Measurements from ENCODE around the gene GNAI2.
"Not testable (repeated sequence)": the region's sequence is repeated elsewhere in the genome, so short reads cannot be mapped to it uniquely, and the experiment has no call there.

Gene GNAI2

DNA sequence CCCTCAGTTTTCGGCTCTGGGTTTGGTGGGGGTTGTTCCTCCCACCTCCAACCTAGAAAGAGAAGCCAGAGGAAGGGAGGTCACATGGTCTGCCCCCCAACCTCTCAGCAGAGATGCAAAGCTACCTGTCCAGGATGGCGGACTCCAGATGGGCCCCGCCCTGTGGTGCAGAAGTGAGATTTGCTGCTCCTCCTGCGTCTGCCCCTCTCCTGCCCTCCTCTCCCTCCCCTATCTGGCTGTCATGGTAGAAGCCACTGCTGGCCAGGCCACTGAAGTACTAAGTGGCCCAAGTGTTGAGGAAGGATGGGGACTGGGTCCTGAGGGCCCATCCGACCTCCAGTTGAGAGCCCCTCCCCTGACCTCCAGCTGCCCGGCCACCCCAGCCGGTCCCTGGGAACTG is 30.8 kb downstream of the GNAI2 start:
- DNase-seq, result no peak

DNA sequence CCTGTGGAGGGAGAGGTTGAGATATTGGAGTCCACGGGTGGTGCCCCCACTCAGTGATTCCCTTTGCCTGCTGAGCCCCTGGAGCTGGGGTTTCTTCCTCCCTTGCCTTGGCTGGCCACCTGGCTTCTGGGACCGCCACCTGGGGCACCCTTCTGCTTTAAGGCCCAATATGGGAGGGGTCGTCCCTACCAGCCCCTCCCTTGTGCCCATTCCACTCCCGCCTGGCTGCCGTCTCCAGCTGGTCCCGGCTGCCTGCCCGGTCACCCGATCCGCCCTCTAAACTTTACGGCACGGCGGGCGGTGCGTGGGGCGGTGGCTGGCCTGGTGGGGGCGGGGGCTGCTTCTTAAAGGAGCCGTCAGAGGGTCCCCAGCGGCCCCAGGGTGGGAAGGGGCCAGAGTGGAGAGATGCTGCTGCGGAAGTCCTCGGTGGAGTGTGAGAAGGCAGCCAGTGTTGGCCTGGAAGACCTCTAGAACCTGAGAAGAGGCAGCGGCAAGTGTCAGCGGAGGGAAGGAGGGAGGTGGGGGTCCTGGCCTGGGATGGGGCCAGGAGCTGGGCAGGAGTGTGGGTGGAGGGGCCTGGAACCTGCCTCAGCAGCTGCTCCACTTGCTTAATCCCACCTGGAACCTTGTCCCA is 31.4 kb downstream of the GNAI2 start:
- no peak for DNase-seq

DNA sequence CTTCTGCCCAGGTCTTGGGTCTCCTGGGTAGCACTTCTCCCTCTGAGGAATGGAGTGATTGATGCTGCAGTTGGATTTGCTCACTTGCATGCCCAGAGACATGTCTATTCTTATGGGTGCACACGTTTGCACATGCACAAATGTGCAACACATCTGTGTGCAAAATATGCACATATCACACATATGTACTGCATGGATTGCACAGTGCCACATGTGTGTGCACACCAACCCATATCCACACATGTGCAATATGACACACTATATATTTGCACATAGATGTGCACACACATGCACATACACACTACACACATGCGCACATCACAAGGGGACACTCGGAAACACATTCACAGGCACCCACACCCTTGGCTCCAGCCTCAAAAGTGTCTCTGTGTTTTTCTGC is 32.3 kb downstream of the GNAI2 start:
- no peak for DNase-seq

DNA sequence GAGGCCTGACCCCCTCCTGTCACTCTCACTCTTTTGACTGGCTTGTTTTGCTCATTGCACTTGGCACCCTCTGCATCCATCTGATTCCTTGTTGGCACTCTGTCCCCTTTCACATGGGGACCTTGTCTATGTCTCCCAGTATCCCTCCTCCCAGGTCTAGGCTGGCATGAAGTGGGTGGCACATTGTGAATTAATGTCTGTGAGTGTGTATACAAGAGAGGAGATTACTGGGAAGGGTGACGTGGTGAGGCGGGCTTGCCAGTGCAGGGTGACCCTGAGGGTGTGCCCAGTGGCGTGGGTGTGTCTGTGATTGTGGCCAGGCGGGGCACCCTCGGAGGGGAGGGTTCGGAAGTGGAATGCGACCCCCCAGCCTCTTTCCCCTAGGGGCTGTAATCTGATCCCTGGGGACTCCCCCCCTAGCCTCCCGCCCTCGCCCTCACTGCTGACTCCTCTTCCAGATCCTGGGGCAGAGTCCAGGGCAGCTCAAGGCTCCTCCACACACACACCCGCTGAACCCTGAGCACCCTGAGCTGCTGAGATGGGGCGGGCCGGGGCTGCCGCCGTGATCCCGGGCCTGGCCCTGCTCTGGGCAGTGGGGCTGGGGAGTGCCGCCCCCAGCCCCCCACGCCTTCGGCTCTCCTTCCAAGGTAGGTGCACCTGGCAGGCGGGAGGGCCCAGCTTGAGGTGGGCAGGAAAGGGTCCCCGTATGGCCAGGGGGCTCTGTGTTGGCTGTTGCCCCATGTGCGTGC is 32.9 kb downstream of the GNAI2 start, which contains the start of gene SEMA3B:
TSS of gene SEMA3B (plus strand) at position 445 of the 749 bp plus-strand sequence. CDS start at position 539, 94 bp downstream.
- DNase-seq, result no peak

DNA sequence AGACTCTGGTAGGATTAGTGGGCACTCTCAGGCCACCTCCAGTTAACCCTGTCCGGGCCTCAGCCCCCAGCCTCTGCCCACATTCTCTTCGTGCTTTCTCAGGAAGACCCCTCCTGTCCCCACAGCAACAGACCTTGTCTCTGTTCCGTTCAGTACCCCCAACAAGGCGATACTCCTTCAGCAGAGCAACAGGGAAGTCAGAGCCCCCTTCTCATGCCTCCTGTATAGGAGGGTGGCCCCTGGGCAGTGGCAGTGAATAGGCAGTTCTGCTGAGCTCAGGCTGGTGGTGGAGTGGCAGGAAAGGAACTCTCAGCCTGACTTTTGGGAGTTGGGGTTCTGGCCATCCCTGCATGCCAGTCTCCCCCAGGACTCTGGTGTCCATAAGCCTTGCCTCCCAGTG is 33.5 kb downstream of the GNAI2 start:
- DNase-seq, result no peak

DNA sequence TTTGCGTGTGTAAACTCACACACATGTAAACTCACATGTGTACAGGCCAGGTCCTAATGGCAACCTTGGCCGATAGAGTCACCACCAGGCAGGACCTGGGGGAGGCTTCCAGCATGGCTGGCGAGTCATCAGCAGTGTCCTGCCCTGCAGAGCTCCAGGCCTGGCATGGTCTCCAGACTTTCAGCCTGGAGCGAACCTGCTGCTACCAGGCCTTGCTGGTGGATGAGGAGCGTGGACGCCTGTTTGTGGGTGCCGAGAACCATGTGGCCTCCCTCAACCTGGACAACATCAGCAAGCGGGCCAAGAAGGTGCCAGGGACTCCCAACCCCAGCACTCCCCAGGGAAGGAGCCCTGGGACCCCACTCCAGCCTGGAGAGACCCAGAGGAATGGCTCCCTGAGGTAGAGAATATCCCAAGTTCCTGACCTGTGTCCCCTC is 34.0 kb downstream of the GNAI2 start:
- DNase-seq, result no peak

DNA sequence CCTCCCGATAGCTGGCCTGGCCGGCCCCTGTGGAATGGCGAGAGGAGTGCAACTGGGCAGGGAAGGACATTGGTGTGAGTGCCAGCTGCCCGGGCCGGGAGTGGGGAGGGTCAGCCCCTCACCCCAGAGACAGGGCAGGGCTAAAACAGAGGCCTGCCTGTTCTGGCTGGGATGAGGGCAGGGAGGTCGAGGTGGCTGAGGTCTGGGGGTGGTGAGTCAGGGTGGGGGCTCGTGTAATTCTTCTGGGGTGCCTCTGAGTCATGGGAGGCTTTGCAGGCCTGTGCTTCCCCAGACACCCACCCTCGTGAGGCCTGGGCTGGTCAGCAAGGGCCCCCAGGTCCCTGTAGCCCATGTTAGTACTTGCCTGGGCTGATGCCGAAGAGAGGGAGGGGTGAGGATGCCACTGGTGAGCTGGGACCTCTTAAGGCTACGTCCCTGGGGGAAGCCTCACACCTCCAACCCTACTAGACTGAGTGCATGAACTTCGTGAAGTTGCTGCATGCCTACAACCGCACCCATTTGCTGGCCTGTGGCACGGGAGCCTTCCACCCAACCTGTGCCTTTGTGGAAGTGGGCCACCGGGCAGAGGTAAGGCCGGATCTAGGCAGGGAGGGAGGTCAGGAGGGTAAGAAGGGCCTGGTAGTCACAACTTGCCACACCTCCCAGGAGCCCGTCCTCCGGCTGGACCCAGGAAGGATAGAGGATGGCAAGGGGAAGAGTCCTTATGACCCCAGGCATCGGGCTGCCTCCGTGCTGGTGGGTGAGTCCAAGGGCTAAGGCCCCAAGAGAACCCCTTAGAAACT is 34.6 kb downstream of the GNAI2 start:
- no peak for DNase-seq

DNA sequence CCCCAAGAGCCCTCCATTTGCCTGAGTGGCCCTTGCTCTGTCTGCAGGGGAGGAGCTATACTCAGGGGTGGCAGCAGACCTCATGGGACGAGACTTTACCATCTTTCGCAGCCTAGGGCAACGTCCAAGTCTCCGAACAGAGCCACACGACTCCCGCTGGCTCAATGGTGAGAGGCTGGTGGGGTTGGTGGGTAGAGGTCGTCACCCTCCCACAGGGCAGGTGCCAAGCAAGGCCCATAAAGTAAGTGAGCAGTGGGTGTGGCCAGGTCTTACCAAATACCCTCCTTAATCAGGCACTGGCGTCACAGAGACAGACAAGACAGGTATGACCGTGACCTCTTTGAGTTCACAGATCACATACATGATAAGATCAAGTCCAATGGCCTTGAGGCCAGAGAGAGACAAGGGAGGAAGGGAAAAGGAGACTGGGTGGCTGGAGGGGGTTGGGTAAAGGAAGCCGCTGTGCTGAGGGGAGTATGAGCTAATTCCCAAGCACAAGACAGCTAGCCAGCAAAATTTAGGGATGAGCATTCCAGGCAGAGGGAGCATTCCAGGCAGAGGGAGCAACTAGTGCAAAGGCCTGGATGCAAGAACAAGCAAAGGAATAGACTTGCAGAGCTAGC is 35.4 kb downstream of the GNAI2 start:
- no peak for DNase-seq

DNA sequence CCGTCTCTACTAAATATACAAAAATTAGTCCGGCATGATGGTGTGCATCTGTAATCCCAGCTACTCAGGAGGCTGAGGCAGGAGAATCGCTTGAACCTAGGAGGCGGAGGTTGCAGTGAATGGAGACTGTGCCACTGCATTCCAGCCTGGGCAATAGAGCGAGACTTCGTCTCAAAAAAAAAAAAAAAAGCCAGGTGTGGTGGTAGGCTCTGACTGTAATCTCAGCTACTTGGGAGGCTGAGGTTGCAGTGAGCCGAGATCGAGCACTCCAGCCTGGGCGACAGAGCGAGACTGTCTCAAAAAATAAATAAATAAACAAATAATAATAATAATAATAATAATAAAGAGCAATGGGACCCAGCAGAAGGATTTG is 36.5 kb downstream of the GNAI2 start:
- DNase-seq, result not testable (repeated sequence)

DNA sequence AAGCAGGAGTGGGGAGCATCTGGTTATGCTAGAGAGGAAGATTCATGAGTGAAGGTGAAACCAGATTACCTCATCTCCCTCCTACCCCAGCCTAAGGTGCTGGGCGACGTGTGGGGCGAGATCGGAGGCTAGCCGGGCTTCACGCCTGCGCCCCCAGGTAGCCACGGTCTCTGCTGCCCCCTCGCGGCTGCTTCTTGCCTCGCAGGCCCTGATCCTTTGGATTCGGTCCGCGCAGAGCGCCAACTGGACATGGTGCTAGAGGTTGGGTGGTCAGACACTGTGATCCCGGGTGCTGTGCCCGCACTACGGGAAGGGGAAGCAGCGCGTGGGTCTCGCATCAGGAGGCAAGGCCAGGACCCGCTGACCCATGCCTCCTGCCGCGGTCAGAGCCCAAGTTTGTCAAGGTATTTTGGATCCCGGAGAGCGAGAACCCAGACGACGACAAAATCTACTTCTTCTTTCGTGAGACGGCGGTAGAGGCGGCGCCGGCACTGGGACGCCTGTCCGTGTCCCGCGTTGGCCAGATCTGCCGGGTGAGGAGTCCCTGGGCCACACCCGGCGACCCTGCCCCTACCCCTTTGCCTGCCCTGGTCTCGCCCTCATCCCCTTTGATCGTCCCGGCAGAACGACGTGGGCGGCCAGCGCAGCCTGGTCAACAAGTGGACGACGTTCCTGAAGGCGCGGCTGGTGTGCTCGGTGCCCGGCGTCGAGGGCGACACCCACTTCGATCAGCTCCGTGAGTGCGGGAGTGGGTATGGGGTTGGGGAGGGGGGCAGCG is 37.1 kb downstream of the GNAI2 start:
- peak in 1 of 2 experiments; percentile 32 for DNase-seq

DNA sequence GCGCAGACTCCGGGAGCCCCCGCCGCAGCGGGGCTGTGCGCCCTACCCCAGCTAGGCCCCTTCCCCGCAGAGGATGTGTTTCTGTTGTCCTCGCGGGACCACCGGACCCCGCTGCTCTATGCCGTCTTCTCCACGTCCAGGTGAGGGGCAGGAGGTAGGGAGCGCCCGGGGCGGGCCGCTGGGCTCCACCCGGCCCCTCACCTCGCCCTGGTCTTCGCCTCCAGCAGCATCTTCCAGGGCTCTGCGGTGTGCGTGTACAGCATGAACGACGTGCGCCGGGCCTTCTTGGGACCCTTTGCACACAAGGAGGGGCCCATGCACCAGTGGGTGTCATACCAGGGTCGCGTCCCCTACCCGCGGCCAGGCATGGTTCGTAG is 37.7 kb downstream of the GNAI2 start:
- DNase-seq, result no peak

DNA sequence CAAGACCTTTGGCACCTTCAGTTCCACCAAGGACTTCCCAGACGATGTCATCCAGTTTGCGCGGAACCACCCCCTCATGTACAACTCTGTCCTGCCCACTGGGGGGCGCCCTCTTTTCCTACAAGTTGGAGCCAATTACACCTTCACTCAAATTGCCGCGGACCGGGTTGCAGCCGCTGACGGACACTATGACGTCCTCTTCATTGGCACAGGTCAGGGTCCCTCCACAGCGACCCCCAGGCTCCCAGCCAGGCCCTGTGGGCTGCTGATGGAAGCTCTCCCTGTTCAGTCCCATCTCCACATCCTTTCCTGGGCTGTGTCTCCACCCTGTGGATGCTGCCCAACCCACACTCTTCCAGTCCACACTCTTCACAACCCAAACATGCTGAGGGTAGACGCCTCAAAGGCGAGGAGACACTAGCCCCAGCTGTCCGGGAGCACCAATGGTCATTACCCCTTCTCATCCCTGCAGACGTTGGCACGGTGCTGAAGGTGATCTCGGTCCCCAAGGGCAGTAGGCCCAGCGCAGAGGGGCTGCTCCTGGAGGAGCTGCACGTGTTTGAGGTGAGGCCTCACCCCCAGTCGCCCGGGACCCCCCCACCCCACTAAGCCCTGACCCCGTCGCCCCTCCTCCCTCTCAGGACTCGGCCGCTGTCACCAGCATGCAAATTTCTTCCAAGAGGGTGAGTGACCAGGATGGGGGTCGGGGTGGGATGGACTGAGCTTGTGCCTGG is 38.5 kb downstream of the GNAI2 start:
- DNase-seq, result no peak

DNA sequence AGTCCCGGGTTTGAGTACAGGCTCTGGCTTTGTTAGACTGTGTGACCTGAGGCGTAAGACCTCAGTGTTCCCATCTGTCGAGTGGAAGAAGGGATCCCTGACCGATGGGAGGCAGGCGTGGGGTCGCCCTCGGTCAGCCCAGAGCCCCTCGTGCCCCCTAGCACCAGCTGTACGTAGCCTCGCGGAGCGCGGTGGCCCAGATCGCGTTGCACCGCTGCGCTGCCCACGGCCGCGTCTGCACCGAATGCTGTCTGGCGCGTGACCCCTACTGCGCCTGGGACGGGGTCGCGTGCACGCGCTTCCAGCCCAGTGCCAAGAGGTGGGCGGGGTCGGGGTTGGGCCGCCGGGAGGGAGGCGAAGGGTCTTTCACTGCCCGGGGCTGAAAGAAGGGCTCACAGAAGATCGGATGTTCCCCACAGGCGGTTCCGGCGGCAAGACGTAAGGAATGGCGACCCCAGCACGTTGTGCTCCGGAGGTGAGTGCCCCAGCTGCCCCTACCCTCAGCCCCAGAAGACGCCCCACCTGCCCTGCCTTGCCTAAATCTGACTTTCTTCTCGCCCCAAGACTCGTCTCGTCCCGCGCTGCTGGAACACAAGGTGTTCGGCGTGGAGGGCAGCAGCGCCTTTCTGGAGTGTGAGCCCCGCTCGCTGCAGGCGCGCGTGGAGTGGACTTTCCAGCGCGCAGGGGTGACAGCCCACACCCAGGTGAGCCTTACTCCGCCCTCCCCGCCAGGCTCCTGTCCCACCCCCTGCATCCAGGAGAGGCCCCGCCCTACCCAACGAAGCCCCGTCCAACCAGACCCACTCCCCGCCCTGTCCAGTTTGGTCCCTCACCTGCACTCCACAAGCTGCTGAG is 39.4 kb downstream of the GNAI2 start:
- no peak for DNase-seq

DNA sequence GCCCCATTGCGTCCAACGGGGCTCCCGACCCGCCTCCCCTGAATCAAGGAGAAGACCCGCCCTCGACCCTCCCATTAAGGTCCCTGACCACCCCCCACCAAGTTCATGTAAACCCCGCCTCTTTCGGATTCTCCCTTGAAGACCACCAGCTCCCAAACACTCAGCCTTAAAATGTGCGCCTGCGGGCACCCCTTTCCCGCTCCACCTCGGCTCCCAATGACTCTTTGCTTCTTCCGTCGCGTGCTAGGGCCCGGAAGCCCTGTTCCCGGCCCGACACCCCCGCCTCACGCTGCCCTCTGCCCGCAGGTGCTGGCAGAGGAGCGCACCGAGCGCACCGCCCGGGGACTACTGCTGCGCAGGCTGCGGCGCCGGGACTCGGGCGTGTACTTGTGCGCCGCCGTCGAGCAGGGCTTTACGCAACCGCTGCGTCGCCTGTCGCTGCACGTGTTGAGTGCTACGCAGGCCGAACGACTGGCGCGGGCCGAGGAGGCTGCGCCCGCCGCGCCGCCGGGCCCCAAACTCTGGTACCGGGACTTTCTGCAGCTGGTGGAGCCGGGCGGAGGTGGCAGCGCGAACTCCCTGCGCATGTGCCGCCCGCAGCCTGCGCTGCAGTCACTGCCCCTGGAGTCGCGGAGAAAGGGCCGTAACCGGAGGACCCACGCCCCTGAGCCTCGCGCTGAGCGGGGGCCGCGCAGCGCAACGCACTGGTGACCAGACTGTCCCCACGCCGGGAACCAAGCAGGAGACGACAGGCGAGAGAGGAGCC is 40.2 kb downstream of the GNAI2 start:
- no peak for DNase-seq

DNA sequence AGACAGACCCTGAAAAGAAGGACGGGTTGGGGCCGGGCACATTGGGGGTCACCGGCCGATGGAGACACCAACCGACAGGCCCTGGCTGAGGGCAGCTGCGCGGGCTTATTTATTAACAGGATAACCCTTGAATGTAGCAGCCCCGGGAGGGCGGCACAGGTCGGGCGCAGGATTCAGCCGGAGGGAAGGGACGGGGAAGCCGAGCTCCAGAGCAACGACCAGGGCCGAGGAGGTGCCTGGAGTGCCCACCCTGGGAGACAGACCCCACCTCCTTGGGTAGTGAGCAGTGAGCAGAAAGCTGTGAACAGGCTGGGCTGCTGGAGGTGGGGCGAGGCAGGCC is 40.7 kb downstream of the GNAI2 start:
- DNase-seq, result no peak

DNA sequence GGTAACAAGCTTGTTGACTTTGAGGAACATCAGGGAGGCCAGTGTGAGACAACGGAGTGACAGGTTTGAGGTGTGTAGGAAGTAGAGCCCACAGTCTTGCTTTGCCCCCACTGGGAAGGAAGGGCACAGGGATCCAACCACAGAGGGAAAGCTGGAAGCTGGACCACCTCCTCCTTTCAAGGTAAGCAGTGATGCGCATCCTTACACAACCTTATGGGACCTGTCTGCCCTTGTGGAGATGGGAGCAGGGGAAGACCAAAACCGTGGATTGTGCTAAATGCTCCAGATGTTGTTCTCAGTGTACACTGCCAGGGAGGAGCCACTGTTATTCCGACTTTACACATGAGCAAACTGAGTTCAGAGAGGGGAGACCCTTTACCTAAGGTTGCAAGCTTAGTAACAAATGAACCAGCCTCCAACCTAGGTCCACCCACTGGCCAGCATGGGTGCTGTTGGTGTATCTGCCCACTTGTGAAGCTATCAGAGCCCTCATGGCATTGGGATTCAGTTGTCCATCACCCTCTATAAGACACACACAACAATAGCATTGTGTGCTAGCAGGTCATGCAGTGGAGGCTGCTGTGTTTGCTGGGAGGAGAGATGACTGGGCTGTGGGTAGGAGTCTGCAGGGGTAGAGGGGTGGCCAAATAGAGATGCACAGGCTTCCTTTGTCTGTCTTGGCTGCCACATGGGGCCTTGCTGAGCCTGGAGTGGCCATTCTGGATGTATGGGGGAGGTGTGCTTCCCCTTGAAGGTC is 42.3 kb downstream of the GNAI2 start:
- no peak for DNase-seq

DNA sequence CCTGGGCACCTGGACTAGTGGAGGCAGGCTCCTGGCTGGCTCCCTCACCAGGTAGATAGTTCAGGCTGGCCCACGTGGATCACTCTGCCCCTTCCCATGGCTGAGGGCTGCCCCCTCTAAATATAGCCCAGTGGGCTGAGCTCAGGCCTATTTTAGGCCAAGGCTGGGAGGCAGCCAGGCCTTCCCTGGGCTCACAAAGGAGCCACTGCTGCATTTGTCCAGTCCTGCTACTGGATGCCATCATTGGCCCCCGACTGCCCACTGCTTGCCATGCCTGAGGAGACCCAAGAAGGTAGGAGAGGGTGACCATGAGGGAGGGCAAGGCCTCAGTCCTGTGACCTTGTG is 42.8 kb downstream of the GNAI2 start, which contains the start of gene LSMEM2:
TSS of gene LSMEM2 (plus strand) at position 208 of the 345 bp plus-strand sequence. CDS start at position 235, 27 bp downstream.
- DNase-seq, result no peak

DNA sequence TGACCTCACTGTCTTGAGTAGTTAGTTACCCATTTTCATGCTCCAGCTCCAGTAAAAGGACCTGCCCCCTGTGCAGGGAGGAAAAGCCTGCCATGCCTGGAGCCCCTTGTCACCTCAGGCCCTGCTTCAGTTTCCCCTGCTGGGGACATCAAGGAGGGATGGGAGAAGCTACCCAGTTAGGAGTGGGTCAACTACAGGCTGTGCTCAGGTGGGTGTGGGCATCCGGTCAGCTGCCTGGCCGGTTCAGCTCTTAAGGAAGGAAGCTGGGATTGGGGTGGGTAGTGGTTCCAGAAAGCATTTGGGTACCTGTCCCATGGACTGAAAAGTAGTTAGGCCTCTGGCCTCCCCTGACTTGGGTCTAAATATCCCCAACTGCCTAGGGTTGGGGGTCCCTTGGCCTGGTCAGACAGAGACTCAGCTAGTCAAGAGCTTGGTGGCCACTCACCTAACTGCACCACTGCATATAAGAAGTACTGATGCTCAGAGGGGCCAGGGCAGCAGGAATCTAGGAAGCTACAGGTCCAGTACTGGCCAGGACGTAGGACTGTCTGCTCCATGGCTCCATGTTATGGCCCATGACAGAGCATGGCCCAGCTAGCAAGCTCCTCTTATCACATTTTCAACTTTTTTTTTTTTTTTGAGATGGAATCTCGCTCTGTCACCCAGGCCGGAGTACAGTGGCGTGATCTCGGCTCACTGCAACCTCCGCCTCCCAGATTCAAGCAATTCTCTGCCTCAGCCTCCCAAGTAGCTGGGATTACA is 43.4 kb downstream of the GNAI2 start:
- no peak for DNase-seq

DNA sequence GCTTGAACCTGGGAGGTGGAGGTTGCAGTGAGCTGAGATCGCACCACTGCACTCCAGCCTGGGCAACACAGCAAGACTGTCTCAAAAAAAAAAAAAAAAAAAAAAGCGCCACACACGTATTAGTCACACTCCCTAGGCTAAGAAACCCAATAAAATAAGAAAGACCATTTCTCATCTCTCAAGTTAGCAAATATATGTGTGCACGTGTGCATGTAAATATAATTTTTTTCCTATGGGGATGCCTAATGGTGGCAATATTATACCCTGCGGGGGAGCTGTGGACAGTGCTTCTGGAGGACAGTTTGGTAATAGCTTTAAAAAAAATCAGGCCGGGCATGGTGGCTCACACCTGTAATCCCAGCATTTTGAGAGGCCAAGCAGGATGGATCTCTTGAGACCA is 48.1 kb downstream of the GNAI2 start:
- not testable (repeated sequence) for DNase-seq
